GM06990 (cell line): Measurements from ENCODE around the gene GJD3.

Experiments
- DNase-seq: peaks from one replicate; pipeline ENCODE4 v3.0.0-alpha.2; 2011; ENCODE audit not compliant: insufficient read length; ENCODE audit errors: extremely low read depth
- H3K27me3 ChIP-seq: replicated peaks from 2 replicates; pipeline ENCODE4 v1.6.0; 2011; ENCODE audit warnings: low read length; ENCODE audit not compliant: control insufficient read depth, insufficient read depth
- H3K36me3 ChIP-seq: 2 replicates; pipeline ENCODE4 v1.5.1; 2011; ENCODE audit warnings: low read length; ENCODE audit not compliant: control insufficient read depth, insufficient read depth
- H3K4me3 ChIP-seq: replicated peaks from 2 replicates; pipeline ENCODE4 v1.5.1; 2011; ENCODE audit warnings: low read depth, mild to moderate bottlenecking, control low read depth, low read length
- TF ChIP-seq, protein P1 (sequence below): IDR thresholded peaks from 2 replicates; pipeline ENCODE4 v1.5.1; 2011; ENCODE audit warnings: low read length, control low read depth, mild to moderate bottlenecking, inconsistent platforms; ENCODE audit not compliant: insufficient read depth, poor library complexity, severe bottlenecking

The GJD3 gene

DNA sequence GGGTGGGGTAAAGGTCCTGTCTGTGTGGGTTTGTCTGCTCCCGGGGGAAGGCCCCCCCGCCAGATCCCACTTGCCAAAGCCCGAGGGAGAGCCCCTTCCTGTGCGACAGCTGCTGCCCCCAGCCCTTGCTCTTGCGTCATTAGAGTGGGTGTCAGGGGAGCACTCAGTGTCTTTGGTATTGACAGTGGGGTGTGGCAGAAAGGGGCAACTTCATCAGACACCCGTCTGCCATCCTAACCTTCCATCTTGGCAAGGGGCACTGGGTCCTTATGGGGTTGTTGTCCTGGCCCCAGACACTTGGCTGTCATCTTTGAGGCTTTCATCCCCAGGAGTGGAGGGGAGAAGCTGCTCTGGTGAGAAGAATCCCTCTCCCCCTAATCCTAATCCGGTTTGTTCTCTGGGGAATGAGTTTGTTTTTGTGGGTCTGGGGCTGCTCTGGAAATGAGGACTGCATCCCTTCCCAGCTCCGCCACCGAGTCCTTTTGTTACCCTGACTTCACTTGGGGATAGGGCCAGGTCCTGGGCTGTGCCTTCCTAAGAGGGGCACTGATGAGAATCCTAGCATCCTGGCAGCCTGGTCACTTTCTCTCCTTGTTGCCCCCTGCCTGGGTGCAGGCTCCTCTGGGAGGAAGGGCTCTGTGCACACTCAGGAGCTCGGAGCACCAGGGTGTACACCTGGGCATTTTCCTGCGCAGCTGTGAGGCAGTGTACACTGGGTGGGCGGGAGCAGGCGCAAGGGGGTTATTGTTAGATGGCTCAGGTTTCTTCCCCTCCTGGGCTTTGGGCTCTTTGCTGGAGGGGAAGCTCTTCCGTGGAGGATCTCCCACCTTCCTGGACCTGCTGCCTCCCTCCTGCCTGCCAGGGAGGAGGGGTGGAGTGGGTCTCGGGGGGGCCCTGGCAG is 21.1 kb downstream of the GJD3 start:
- H3K27me3 ChIP-seq, result no peaks in the 10 kb centered on the region
- DNase-seq, result no peak
- no peak overlapping the region for H3K4me3 ChIP-seq
- TF ChIP-seq, protein P1, sequence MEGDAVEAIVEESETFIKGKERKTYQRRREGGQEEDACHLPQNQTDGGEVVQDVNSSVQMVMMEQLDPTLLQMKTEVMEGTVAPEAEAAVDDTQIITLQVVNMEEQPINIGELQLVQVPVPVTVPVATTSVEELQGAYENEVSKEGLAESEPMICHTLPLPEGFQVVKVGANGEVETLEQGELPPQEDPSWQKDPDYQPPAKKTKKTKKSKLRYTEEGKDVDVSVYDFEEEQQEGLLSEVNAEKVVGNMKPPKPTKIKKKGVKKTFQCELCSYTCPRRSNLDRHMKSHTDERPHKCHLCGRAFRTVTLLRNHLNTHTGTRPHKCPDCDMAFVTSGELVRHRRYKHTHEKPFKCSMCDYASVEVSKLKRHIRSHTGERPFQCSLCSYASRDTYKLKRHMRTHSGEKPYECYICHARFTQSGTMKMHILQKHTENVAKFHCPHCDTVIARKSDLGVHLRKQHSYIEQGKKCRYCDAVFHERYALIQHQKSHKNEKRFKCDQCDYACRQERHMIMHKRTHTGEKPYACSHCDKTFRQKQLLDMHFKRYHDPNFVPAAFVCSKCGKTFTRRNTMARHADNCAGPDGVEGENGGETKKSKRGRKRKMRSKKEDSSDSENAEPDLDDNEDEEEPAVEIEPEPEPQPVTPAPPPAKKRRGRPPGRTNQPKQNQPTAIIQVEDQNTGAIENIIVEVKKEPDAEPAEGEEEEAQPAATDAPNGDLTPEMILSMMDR, result no peak
- peaks cover 5% of the 10 kb centered on the region for H3K36me3 ChIP-seq

DNA sequence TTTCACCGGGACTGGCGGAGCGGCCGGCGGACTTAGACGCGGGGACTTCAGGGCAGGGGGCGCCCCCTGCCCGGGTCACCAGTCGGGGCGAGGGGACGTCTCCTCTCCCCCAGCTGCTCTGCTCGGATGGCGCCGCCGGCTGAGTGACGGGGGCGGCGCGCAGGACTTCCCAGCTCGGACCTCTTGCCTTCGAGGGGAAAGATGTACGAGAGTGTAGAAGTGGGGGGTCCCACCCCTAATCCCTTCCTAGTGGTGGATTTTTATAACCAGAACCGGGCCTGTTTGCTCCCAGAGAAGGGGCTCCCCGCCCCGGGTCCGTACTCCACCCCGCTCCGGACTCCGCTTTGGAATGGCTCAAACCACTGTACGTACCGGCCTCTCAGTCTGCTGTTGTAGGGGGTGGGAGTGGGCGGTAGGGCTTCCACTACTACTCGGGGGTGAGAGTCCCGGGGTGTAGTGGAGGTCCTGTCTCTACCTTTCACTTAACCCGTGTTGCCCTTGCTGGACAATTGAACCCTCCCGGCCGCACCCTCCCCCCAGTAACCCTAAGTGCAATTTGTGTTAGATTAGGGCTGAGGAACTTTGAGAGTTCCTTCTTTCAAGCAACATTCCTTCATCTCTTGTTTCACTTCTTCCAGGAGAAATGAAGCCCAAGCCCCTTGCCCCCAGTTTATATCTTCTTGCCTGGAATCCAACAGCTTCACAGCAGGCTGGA is 21.9 kb downstream of the GJD3 start:
- H3K27me3 ChIP-seq, result no peaks in the 10 kb centered on the region
- TF ChIP-seq, protein P1, result no peak

DNA sequence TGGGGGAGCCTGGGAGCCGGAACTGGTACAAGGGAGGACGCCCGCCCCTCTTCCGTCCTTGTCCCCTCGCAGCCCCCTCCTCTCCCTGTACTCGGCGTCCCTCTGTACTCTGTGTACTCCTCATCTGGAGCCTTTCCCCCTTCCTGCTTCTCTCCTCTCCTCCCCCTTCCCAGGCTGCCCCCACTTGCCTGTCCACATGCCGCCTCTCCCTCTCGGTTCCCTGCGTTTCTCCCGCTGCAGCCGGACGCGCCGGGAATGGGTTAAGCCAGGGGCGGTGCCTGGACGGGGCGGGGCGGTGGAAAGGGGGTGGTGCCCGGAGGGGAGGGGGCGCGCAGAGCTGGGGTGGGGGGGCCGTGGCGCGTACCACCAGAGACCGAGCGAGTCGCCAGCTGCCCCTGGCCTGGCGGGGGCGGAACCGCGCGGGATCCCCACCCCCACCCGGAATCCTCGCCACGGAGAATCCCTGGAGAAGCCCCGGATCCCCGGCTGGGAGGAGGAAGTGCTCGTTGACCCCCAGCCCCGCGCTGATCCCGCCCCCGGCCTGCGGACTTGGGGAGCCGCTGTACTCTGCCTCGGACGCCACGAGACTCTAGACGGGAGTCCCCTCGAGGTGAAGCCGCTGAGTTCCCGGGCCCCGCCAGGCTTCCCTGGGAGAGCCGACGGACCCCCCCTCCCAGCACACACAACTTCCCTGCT is 22.6 kb downstream of the GJD3 start:
- Histone ChIP-seq H3K36me3 (peaks cover 4% of the 10 kb centered on the region), H3K4me3 (peak overlapping the region; percentile 53), H3K27me3 (no peaks in the 10 kb centered on the region)
- DNase-seq, result no peak
- TF ChIP-seq, protein P1, result no peak

More for the DNA sequence above, 21.9 kb downstream of the GJD3 start:
- Histone ChIP-seq H3K4me3 (peak overlapping the region; percentile 53), H3K36me3 (peaks cover 4% of the 10 kb centered on the region)
- DNase-seq, result no peak

DNA sequence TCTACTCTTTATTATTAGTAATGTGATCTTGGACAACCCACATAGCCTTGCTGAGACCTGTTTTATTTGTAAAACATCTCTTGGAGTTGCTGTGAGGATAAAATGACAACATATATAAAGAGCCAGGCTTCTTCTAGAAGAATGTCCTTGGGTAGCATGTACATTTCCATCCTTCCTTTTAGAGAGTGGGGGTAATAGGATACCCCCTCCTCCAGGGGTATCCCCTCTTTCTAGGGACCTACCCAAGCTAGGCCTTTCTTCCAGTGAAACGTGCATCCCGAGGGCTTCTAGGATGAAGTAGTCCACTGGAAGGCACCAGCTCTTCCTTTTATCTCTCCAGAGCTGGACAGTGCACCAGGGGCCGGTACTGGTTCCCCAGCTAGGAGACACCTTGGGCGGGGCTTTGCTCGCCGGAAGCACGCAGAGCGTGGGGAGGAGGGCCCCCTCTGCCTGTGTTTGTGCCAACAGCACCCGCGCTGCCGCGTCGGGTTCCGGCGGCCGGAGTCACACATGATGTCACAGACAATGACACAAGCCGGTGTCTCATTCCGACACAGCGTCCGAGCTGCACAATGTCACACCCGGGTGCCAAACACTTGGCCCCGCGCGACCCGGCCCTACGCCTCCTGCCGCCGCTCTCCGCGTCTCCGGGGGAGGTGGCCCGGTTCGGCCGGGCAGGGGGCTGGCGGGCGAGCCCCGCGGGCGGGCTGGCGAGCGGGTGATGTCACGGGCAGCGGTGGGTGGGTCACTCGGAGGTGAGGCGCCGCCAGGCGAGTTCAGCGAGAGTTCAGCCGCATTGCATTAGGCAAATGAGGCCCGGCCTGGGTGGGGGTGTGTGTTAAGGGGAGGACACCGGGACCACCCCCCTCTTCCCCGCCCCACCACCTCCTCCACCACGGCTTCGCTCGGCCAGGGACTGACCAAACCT is 23.4 kb downstream of the GJD3 start:
- Histone ChIP-seq H3K36me3 (peaks cover 4% of the 10 kb centered on the region), H3K27me3 (no peaks in the 10 kb centered on the region), H3K4me3 (peak overlapping the region; percentile 53)
- TF ChIP-seq, protein P1, result peak; percentile 33
- DNase-seq, result peak; percentile 88

DNA sequence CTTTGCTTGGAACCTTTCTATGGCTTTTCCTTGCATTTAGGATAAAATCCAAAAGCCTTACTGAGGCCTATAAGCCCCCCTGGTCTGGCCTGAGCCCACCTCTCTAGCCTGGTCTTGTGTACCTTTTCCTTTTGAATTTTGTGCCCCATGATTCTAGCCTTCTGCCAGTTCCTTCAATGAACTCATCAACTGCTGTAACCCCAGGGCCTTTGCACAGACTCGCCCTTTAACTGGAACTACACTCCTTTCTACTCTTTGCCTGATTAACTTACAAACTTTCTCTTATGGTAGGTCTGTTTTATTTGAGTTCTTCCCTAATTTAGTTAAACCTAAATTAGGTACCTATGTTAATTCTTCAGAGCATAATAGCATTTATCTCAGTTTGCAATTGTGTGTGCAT is 24.2 kb downstream of the GJD3 start:
- H3K36me3 ChIP-seq, result peaks cover 4% of the 10 kb centered on the region
- no peak overlapping the region; the same call in 1 of the 2 replicates for H3K4me3 ChIP-seq
- H3K27me3 ChIP-seq, result no peaks in the 10 kb centered on the region
- no peak for DNase-seq
- TF ChIP-seq, protein P1, result no peak
